GM10266 (cell line): ENCODE data around the gene ZIC4.

Source experiments
- DNase-seq: peaks from one replicate; pipeline ENCODE4 v3.0.0; 2012; ENCODE audit errors: extremely low spot score
- TF ChIP-seq, protein P1 (sequence below): IDR thresholded peaks from 2 replicates; pipeline ENCODE4 v1.5.1; 2012; ENCODE audit warnings: mild to moderate bottlenecking, low read depth; ENCODE audit not compliant: control insufficient read depth, insufficient read depth; ENCODE audit errors: missing control alignments

Gene ZIC4

DNA sequence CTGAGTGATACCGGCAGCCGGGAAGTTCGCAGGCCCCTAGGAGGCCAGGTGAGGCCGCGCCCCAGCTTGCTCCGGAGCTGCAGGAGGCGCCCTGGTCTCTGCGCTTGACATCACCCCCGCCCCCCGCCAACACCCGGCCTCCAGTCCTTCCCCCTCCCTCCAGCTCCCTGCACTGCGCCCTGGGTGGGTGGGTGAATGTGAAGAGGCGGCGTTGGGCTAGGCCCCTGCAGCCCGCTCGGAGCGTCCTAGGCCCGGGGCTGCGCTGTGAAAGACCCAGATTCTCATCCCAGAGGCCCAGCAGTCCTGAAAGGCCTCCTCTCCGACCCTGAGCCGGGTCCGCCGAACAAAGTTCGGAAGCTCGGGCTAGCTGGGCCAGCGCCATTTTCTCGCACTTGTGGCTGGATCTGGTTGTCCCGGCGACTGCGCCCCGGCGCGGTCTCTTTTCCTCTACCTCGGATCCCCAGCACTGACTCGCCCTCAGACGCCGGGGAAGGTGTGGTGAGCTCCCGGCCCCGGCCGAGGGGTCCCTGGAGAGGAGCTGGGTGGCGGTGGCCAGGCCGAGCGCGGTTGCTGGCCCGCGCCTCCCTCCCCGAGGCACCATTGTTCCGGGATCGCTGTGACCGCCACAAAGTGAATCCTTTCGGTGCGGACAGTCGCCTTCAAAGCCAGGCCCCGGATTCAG is 12.9 kb downstream of the ZIC4 start:
- TF ChIP-seq, protein P1, sequence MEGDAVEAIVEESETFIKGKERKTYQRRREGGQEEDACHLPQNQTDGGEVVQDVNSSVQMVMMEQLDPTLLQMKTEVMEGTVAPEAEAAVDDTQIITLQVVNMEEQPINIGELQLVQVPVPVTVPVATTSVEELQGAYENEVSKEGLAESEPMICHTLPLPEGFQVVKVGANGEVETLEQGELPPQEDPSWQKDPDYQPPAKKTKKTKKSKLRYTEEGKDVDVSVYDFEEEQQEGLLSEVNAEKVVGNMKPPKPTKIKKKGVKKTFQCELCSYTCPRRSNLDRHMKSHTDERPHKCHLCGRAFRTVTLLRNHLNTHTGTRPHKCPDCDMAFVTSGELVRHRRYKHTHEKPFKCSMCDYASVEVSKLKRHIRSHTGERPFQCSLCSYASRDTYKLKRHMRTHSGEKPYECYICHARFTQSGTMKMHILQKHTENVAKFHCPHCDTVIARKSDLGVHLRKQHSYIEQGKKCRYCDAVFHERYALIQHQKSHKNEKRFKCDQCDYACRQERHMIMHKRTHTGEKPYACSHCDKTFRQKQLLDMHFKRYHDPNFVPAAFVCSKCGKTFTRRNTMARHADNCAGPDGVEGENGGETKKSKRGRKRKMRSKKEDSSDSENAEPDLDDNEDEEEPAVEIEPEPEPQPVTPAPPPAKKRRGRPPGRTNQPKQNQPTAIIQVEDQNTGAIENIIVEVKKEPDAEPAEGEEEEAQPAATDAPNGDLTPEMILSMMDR, result no peak
- DNase-seq, result no peak

- TF ChIP-seq, protein P1, result no peak
- no peak for DNase-seq
Observed at GRCh38 chr3:147392625-147392946, 13.8 kb downstream of the ZIC4 start.

DNA sequence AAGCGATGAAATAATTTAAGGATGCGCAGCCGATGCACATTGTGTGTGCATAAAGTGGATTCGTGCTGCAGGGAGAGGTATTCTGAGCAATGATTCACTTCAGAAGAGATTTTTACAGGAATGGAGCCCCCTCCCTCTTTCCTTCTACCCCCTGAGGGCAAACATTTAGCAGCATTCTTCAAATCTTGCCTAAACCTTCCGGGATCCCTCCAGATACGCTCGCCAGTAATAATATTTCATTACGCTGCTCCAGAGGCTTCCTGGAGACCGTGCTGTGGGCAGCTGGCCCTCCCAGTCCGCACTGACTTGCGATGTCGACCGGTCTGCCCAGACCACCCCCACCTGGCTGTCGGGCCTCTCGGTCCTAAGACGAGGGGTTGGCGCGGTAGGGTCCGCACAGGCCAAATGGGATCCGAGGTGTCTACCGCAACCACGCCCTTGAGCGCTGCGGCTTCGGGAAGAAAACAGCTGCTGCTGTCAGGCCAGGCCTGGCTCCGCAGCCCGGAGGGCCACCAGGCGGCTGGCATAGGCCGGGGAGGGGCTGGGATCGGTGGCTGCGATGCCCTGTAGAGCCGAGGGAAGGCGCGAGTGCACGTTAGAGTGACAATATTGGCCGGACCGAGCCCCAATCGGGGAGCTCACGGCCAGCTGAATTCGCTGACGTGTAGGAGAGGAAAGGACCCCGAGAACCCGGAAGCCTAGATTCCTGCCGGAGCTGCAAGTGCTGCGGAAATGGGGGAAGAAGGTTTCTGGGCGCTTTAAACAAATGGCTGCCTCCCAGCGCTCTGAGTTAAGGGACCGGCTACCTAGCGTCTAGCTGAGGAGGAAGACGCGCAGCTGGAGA is 14.3 kb downstream of the ZIC4 start:
- no peak for DNase-seq
- TF ChIP-seq, protein P1, result no peak

- DNase-seq, result no peak
- TF ChIP-seq, protein P1, result no peak
Observed at GRCh38 chr3:147390589-147391569, 15.5 kb downstream of the ZIC4 start.

GRCh38 chr3:147389717-147390116 is 16.6 kb downstream of the ZIC4 start:
- TF ChIP-seq, protein P1, result no peak
- no peak for DNase-seq

GRCh38 chr3:147388700-147389580 is 17.4 kb downstream of the ZIC4 start:
- TF ChIP-seq, protein P1, result no peak
- no peak for DNase-seq
